Uterus (tissue), 4 donors: ENCODE measurements around the gene MAMDC2. TPM values are rescaled to one million over a fixed set of nuclear protein-coding genes. Genes with fewer than 3 reads are reported as not detected.

Source experiments
- DNase-seq, 2 donors: peaks; one replicate each; pipeline ENCODE4 v3.0.0-alpha.2; 2019 to 2020
- H3K27ac ChIP-seq, 2 donors: fragments of 200-600 bp; sonication (generic); 1 replicate in 1 of 2; 2 replicates in 1 of 2; pipeline ENCODE4 v1.5.1; 2016 to 2018
- H3K27me3 ChIP-seq, 2 donors: fragments of 200-600 bp; sonication (generic); one replicate each; pipeline ENCODE4 v1.5.1; 2018 to 2019; ENCODE audit warnings: control low read depth in 1 of 2
- H3K36me3 ChIP-seq, 2 donors: fragments of 200-600 bp; sonication (generic); one replicate each; pipeline ENCODE4 v1.5.1; 2019; ENCODE audit warnings: control low read depth in 1 of 2
- H3K4me1 ChIP-seq, 2 donors: fragments of 200-600 bp; sonication (generic); one replicate each; pipeline ENCODE4 v1.5.1; 2018 to 2019; ENCODE audit warnings: control low read depth in 1 of 2
- H3K4me3 ChIP-seq, 2 donors: fragments of 200-600 bp; sonication (generic); 1 replicate in 1 of 2; 2 replicates in 1 of 2; pipeline ENCODE4 v1.5.1; 2018 to 2019; ENCODE audit warnings: mild to moderate bottlenecking in 1 of 2
- H3K9me3 ChIP-seq, 2 donors: fragments of 200-600 bp; sonication (generic); one replicate each; pipeline ENCODE4 v1.5.1; 2019; ENCODE audit warnings: control low read depth in 1 of 2
- POLR2A ChIP-seq, 2 donors: fragments of 450-650 bp; IDR thresholded peaks; one replicate each; pipeline ENCODE4 v1.6.1; 2016; ENCODE audit warnings: antibody characterized with exemption in 2 of 2, mild to moderate bottlenecking in 1 of 2, moderate library complexity in 1 of 2
- intact Hi-C: fragments of 100-400 bp; cut with DNase I; formaldehyde crosslinking; loops from one replicate; pipeline ENCODE4 v1.15.1; 2023; ENCODE audit warnings: low total_unique reads
- total RNA-seq, 4 donors: library from RNA; depleted of rRNA in 3 of 4; stranded (reverse); fragments of >200 nt in 3 of 4; gene quantifications; one replicate each; pipeline versions ENCODE4 v1.1.0 to v1.2.4, GENCODE V29; 2014 to 2023
- TF ChIP-seq, protein P1 (sequence below), 4 experiments: fragments of 200-600 bp in 2 of 4; fragments of 450-650 bp in 2 of 4; sonication (generic) in 2 of 4; IDR thresholded peaks; one replicate each; pipeline ENCODE4 v1.5.1; 2016 to 2019; ENCODE audit warnings: antibody characterized with exemption in 4 of 4, mild to moderate bottlenecking in 2 of 4, moderate library complexity in 1 of 4
- donor health status: DM: yes; HTN: yes; CAD: no.

Gene MAMDC2
- total RNA-seq, 4 donors from 2014 or later, result 42.7 to 204 (median 138) TPM

- H3K4me3 ChIP-seq, result peak overlapping the region; percentile 56 to 95
- intact Hi-C loops, result no loop called here
- no peaks in the 10 kb centered on the region for H3K27me3 ChIP-seq
- H3K9me3 ChIP-seq, result no peaks in the 10 kb centered on the region
- no peak for DNase-seq
- H3K27ac ChIP-seq, result peak overlapping the region; percentile 94 to 99
- peaks cover 6 to 7% of the 10 kb centered on the region in 2 donors for H3K4me1 ChIP-seq
- TF ChIP-seq, protein P1, sequence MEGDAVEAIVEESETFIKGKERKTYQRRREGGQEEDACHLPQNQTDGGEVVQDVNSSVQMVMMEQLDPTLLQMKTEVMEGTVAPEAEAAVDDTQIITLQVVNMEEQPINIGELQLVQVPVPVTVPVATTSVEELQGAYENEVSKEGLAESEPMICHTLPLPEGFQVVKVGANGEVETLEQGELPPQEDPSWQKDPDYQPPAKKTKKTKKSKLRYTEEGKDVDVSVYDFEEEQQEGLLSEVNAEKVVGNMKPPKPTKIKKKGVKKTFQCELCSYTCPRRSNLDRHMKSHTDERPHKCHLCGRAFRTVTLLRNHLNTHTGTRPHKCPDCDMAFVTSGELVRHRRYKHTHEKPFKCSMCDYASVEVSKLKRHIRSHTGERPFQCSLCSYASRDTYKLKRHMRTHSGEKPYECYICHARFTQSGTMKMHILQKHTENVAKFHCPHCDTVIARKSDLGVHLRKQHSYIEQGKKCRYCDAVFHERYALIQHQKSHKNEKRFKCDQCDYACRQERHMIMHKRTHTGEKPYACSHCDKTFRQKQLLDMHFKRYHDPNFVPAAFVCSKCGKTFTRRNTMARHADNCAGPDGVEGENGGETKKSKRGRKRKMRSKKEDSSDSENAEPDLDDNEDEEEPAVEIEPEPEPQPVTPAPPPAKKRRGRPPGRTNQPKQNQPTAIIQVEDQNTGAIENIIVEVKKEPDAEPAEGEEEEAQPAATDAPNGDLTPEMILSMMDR (IDR thresholded peaks at IDR 0.05), result no peak
- no peak for TF ChIP-seq POLR2A (IDR thresholded peaks at IDR 0.05)
- no peaks in the 10 kb centered on the region for H3K36me3 ChIP-seq
Measured at GRCh38 chr9:70043285-70043684, 363 bp upstream of the MAMDC2 start.

DNA sequence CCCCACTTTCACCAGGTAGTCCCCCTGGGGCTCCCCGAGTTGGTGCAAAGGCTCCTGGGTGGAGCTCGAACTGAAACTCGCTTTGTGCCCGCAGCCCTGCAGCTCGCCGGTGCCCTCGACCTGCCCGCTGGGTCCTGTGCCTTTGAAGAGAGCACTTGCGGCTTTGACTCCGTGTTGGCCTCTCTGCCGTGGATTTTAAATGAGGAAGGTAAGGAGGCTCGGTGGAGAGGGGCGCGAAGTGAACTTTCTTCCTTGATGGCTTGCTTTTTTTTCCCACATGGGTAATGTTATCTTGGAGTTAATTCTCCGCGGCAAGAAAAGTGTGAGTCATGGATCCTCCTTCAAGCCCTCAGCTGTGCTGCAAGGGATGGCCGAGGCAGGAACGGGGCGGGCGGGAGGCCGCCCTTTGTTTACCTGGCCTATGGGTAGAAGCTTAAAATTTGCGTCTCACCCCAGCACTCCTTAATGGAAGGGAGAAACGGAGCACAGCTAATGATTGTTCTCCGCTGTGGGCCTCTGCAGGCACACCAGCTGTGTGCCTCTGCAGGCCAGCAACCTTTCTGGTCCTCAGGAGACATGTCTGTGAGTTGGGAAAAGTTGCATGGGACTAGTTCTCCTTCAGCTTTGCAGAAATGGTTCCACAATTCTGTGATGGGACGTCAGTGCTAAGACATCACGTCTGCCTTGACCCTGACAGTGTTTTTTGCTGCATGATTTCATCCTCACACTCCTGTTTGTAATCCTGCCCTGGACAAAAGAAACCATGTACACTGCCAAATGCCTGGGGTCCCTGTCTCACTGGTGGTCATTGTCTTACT is 1.1 kb downstream of the MAMDC2 start:
- intact Hi-C loops, result no loop called here
- TF ChIP-seq, protein P1 (IDR thresholded peaks at IDR 0.05), result no peak
- peak in 1 of 2 donors; percentile 31 for TF ChIP-seq POLR2A (IDR thresholded peaks at IDR 0.05)
- H3K27me3 ChIP-seq, result no peaks in the 10 kb centered on the region
- DNase-seq, result peak in 1 of 2 donors; percentile 68
- peak overlapping the region; percentile 94 to 99 for H3K27ac ChIP-seq
- peaks cover 14 to 18% of the 10 kb centered on the region in 2 donors for H3K4me1 ChIP-seq
- no peaks in the 10 kb centered on the region for H3K36me3 ChIP-seq
- H3K4me3 ChIP-seq, result peak overlapping the region; percentile 56 to 95
- H3K9me3 ChIP-seq, result no peaks in the 10 kb centered on the region

DNA sequence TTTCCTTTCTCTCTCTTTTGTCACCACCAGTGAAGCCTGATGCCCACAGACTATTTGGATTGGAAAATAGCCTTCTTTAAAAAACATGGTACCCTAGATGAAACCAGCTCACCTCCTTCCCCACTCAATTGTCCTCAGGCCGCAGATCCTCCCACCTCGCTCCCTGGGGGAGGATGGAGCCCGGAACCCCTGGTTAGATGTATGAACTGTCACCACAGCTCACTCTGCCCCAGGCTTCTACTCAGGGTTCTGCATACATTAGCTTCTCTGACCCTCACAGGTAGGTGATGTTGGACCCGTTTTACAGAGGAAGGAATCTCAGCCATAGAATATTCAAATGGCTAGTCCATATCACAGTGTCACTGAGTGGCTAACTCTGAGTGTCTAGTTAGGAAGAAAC is 1.8 kb downstream of the MAMDC2 start:
- intact Hi-C loops, result no loop called here
- Histone ChIP-seq H3K36me3 (no peaks in the 10 kb centered on the region), H3K4me1 (peaks cover 12 to 18% of the 10 kb centered on the region in 2 donors), H3K27me3 (no peaks in the 10 kb centered on the region), H3K4me3 (peak overlapping the region; percentile 56 to 95), H3K9me3 (no peaks in the 10 kb centered on the region), H3K27ac (peak overlapping the region; percentile 94 to 99)
- DNase-seq, result no peak
- no peak for TF ChIP-seq POLR2A (IDR thresholded peaks at IDR 0.05)
- TF ChIP-seq, protein P1 (IDR thresholded peaks at IDR 0.05), result no peak

DNA sequence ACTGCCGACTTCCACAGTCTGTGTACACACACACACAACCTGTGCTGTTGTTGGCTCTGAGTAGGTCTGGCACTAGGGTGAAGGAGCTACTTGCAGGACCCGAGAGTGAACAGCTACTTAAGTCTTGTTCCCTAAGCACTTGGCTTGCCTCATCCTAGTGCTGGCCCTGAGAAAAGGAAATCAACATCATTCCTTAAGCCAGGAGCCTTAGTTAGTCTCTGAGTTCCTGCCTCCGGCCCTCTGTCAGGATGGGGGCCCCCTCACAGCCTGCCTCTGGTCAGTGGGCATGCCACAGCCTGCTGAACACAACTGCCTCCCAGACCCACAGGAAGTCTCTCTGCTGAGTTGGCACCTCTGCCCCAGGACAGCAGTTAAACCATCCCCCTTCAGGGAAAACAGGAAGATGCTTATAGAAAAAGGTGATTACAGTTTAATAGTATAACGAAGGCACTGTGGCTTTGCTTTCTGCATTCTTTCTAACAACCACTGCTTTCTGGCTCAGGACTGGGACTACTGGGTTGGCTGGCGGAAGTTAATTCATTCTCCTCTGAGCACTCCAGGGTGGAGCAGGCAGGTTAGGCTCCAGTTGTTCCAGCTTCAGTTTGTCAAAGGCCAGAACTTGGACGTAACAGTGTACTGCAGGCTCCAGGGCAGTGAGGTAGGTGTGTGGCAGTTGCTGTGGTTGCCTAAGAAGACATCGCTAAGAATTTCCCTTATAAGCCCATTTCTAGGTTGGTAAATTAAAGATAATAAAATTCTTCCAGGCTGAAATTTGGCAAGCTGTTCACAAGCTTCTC is 2.8 kb downstream of the MAMDC2 start:
- peak overlapping the region; percentile 56 to 95 for H3K4me3 ChIP-seq
- H3K27me3 ChIP-seq, result no peaks in the 10 kb centered on the region
- peaks cover 18 to 22% of the 10 kb centered on the region in 2 donors for H3K4me1 ChIP-seq
- H3K36me3 ChIP-seq, result no peaks in the 10 kb centered on the region
- H3K9me3 ChIP-seq, result no peaks in the 10 kb centered on the region
- peak in 1 of 2 donors; percentile 47 for DNase-seq
- TF ChIP-seq POLR2A (IDR thresholded peaks at IDR 0.05), result no peak
- TF ChIP-seq, protein P1 (IDR thresholded peaks at IDR 0.05), result no peak
- intact Hi-C loops, result no loop called here
- peak overlapping the region; percentile 94 to 99 for H3K27ac ChIP-seq

- H3K9me3 ChIP-seq, result no peaks in the 10 kb centered on the region
- peak overlapping the region; percentile 94 to 99 for H3K27ac ChIP-seq
- no peaks in the 10 kb centered on the region for H3K36me3 ChIP-seq
- DNase-seq, result peak; percentile 72 to 89
- intact Hi-C loops, result no loop called here
- H3K27me3 ChIP-seq, result no peaks in the 10 kb centered on the region
- peaks cover 26 to 37% of the 10 kb centered on the region in 2 donors for H3K4me1 ChIP-seq
- no peak for TF ChIP-seq POLR2A (IDR thresholded peaks at IDR 0.05)
- TF ChIP-seq, protein P1 (IDR thresholded peaks at IDR 0.05), result no peak
- no peak overlapping the region for H3K4me3 ChIP-seq
Measured at GRCh38 chr9:70049236-70049635, 5.6 kb downstream of the MAMDC2 start.
